HG03025 (cell line): ENCODE measurements around the gene NECAB2.

Experiments
- ATAC-seq: cut with Tn5 transposase; IDR thresholded peaks from one replicate; pipeline ENCODE4 v1.9.1; 2021; ENCODE audit warnings: mild to moderate bottlenecking, moderate library complexity; ENCODE audit not compliant: unreplicated experiment, low FRiP score

NECAB2 gene

DNA sequence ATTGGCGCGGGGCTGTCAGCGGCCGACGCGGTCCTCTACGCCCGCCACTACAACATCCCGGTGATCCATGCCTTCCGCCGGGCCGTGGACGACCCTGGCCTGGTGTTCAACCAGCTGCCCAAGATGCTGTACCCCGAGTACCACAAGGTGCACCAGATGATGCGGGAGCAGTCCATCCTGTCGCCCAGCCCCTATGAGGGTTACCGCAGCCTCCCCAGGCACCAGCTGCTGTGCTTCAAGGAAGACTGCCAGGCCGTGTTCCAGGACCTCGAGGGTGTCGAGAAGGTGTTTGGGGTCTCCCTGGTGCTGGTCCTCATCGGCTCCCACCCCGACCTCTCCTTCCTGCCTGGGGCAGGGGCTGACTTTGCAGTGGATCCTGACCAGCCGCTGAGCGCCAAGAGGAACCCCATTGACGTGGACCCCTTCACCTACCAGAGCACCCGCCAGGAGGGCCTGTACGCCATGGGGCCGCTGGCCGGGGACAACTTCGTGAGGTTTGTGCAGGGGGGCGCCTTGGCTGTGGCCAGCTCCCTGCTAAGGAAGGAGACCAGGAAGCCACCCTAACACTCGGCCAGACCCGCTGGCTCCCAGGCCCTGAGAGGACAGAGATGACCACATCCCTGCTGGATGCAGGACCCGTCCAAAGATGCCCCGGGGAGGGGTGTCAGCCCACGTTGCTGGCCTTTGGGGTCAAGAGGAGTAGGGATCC, 2.4 kb upstream of the NECAB2 start:
- no peak for ATAC-seq

DNA sequence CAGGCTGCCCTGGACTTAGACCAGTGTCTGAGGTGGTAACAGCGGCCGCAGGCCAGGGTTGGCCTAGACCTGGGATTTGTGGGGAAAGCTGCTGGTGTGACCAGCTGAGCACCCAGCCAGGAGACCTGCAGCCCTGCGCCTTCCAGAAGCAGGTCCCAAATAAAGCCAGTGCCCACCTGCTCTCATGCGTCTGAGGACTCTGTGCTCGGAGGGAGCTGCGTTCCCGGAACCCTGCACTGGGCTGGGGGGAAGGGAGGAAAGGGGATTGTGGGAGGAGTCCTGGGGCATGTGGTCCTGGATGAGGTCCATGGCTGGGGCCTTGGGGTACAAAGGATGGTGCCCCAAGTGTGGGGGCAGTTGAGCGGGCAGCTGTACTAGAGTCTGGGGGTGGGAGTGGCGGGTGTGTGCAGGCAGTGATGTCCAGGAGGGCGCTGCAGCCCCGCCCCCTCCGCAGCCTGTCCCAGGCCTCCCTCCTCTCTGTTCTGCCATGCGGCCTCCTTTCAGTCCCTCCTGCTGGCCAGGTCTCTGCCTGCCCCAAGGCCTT, 1.8 kb upstream of the NECAB2 start:
- no peak for ATAC-seq

DNA sequence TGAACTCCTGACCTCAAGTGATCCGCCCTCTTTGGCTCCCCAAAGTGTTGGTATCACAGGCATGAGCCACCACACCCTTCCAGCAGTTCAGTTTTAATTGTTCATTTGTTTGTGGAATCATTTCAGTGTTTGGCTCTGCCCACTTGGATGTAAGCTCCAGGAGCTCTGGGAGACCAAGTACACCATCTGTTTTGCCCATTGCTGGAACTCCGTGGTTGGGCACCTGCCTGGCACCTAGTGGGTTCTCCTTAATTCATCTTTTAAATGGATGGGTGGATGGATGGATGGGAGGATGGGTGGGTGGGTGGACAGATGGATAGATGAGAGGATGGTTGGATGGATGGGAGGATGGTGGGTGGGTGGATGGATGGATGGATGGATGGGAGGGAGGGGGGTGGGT, 953 bp upstream of the NECAB2 start:
- no peak for ATAC-seq

DNA sequence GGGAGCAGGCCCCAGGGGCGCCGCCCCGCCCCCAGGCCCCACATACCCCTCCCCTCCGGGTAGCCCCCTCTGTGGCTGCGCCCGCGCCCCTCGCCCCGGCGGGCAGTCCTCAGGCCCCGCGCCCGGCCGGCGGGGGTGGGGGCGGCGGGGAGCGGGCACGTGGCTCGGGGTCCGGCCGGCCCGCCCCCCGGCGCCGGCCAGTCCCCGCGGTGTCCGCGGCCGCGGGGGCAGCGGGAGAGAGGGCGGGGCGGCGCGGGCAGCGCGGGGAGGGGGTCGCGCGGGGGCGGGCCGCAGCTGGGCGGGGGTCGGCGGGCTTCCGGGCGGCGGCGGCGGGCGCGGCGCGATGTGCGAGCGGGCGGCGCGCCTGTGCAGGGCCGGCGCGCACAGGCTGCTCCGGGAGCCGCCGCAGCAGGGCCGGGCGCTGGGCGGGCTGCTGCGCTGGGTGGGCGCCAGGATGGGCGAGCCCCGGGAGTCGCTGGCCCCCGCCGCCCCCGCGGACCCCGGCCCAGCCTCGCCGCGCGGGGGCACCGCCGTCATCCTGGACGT, 335 bp downstream of the NECAB2 start:
- ATAC-seq = no peak

DNA sequence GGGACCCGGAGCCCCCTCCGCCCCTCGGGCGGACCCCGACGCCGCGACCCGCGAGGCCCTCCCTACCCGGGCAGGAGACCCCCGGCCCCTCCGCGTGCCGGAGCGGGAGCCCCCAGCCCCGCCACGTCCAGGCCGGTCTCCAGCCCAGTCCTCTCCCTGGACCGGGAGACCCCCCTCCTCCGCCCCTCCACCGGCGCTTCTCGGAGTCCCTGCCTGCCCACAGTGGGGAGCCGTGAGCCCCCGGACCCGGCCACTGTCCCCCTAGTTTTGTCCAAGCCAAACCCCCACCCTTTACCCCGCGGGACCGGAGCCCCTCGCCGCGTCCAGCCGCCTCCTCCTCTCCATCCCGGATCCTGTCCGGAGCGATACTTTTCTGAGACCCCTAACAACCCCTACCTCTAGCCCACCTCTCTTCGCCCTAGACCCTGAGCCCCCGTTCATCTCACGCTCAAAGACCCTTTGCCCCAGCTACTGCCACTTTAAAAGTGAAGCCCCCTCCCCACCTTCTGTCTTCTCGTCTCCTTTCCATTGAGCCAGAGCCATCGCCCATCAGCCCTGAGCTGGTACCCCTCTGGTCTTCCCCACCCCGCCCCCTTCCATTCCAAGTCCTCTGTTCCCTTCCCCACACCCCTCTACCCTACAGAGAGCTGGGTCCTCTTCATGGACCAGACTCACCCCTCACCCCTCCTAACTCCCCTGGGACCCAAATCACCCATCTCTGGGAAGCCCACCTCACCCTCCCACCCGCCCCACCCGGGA, 1.0 kb downstream of the NECAB2 start:
- no peak for ATAC-seq

DNA sequence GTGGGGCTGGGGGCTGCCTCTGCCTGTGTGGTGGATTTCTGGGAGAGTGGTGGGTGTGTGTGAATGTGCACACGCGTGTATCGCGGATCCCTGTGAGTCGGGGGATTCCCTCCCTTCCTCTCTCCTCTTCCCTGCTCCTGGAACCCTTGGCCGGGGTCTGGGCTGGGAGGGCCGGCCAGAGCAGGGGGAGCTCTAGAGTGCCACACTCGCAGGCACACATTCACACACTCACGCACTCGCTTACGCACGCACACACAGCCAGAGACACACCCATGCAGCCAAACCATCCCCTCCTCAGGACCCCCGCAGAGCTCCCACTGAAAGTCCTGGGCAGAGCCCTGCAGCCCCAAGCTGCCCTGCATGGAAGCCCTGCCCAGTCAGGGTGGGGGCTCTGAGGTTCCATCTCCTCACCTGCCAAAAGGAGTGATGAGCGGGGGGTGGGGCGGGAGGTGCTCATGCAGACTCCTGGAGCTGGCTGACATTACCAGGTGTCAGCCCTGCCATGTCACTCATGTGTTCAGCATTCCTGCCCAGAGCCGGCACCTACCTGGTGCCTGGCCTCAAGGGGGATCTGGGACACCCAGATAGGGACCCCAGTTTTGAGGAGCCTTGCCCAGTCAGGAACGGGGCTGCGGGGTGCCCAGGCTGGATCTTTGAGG, 1.9 kb downstream of the NECAB2 start:
- ATAC-seq = no peak

DNA sequence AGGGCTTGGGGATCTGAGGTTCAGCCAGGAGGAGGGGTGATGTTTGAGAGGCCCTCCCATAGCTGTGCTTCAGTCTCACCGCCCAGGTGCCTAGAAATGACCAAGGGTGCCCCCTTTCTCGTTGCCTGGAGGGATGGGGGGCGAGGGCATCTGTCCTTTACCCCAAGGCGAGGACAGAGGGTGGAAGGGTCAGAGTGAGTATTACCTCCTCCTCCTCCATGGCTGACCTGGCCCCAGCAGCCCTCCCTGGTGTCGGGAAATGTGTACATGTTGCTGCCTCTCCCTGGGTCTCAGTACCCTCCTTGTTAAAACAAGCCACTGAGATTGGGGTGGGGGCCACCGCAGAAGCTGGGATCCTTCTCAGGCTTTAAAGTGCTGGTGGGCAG, 2.4 kb downstream of the NECAB2 start:
- ATAC-seq = no peak

DNA sequence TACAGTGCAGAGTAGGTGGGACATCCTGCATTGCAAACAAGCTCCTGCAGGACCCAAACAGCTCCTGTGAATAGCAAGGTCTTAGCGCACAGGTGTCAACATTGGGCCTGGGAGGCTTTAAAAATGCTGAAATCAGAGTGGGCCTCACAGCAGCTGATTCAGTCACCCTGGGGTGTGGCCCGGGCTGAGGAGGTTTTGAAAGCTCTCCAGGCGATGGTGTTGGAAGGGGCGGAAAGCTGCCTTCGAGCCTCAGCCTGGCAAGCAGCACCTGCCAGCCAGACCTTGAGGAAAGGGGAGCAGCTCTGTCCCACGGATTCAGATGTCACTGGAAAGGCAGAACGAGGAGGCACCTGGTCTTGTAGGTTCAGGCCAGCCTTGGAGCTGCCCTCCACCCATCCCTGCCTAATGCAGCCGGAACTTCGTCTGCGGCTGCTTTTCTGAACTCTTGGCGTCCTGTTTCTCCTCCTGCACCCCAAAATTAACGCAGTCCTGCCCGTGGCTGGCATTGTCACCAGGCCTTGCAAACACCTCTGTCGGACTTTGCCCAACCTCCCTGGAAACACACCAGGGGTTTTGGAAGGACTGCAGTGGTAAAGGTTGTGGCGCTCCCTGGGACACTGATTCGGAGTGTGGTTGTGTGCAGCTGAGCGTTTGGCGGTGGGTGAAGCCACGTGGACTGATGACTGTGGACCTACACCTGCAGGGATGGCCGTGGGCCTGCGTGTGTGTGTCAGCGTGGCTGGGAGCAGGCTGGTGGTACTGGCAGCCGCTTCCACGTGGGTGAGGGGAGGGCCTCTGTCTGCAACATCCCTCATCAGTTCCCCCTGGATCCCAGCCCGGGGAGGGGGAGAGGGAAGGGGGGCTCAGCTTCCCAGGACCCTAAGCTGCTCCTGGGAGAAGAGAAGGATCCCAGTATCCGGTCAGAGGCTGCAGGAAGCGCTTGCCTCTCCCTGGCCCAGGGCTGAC, 3.4 kb downstream of the NECAB2 start:
- no peak for ATAC-seq

DNA sequence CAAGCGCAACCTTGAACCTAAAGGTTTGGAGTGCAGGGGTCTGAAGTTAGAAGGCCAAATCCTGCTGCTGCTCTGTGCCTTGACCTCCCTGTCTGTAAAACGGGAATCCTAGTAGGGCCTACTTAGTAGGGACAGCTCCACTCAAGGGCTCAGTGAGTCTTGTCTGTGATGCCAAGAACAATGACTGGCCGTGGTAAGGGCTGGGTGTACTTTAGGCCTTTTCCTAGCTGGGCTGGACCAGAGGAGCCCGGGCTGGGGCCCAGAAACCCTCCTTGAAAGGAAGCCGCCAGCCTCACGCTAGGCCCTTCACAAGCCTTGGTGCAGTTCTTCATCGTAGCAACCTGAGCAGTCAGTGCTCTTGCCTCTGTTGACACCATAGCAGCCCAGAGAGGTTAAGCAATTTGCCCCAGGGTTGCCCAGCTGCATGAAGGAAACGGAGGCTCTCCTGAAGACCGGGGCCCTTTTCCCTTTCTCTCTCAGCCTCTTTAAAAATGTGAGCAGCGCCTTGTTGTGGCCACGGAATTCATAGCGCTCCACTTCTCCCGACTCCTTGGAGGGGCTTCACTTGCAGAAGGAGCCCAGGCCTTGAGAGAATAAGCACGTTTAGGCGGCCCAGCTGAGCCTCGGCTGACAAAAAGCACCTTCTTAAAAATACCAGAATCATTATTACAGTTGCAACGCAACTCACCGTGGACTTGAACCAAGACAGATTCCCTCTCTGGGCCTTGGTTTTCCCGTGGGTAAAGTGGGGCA, 4.4 kb downstream of the NECAB2 start:
- no peak for ATAC-seq

DNA sequence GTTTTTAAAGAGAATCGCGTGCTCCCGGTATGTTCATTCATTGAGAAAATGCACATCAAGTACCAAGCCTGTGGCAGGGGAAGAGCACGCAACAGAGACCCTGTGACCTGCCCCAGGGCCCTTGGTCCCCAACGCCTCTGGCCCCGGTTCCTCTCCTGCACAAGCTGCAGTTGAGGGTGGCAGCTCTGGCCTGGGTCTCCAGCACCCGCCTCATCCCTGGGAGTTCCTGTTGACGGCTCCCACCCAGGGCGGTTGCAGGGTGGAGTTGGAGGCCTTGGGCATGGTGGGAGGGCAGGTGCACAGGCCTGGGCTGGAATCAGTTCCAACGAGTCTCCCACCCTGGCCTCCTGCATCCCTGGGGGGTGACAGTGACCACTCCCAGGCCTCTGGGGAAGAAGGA, 5.0 kb downstream of the NECAB2 start:
- no peak for ATAC-seq

DNA sequence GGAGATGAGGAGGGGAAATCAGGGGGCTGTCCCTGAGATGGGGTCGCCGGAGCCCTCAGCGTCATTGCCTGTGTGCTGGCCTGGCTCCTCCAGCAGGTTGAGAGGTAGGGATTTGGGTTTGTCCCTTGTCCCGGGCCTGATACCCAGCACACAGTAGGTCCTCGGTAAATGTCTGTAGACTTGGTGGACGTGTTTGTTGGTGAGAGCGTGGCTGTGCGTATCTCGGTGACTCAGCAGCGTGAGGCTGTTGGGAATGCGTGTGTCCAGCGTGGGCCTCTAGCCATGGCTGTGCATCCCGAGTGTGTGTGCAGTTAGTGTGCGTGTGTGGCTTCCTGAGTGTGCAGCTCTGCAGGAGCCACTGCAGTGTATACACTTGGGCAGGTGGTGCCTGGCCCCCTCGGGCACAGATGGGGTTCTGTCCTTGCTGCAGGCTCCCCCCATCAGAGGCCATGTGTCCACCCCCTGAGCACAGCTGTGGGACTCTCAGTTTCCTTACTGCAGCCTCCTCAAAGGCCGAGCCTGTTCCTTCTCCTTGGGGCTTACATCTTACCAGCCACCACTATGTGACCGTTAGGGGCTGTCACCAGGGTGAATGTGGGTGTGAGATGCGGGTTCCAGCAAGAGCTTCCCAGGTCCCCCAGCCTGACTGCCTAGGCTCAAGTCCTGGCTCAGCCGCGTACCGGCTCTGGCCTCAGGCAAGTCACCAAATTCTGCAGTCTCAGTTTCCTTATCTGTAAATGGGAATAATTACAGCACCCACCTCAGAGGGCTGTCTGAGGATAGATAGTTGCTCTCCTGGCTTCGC, 5.7 kb downstream of the NECAB2 start:
- ATAC-seq = no peak

DNA sequence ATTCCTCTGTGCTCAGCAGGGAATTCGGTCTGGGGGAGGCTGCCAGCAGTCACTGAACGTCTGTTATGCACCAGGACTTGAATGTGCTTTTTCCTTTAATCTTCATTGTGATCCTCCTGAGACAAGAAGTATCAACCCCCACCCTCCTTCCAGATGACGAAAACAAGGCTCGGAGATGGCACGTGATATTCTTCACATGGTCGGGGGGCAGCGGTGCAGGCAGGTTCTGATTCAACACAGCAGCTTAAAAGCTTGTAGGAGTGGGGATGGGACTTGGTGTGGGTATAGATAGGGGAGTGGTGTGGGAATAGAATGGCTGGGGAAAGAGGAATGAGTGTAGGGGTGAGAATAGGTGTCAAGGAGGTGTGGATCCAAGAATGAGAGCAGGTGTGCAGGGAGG, 6.4 kb downstream of the NECAB2 start:
- ATAC-seq = no peak

DNA sequence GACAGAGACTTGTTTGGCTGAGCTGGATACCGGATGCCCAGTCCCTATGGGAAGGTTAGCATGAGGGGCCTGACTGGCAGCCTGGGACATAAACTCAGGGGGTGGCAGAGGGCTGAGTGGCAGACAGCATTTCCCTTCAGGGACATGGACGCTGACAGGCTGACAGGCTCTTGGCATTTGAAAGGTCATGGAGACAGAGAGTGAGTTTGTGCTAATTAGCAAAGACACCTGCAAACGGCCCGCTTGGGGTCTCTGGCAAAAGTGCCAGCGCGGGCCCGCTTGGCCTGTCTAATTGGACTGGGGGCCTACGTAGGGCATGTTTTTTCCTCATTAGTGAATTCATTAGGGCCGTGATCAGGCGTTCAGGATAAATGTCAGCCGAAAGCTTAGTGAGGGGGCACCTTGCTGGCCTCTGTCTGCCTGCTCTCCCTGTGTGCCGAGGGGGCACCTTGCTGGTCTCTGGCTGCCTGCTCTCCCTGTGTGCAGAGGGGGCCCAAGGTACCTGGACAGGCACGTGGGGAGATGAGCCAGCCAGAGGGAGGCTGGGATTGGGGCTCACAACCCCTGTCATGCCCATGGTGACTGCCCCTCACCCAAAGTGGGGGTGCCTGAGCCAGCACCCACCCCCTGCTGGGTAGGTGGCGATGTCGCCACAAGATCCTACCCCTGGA, 7.7 kb downstream of the NECAB2 start:
- no peak for ATAC-seq

DNA sequence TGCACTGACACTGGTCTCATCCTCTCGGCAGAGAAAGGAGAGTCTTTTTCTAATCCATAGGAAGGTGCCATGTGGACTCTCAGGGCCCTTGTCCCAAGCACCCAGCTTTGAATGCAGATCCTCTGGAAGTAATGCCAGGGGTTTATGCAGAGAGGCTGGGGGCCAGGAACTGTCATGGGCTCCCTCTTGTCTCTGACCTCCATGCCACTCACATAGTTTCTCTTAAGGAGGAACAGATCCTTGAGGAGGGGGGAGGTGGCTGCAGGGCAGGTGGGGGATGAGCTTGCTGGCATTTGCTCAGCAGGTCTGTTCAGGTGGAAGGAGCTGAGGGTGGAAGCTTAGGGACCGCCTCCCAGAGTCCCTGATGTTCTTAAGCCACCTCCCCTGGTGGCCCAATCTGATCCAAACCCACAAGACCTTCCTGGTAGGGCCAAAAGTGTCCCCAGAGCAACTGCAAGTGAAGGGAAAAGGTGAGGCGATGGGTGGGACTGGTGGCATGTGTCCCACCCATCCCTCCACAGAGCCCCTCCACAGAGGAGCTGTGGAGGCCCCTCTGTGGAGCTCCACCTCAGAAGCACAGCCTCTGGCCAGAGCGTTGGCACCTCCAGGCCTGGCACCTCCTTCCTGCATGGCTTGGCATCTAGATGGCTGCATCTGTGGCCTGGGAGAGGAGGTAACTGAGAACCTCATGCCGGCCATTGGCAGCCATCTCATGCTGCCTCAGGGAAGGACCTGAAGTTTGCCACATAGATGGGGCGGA, 9.2 kb downstream of the NECAB2 start:
- no peak for ATAC-seq

DNA sequence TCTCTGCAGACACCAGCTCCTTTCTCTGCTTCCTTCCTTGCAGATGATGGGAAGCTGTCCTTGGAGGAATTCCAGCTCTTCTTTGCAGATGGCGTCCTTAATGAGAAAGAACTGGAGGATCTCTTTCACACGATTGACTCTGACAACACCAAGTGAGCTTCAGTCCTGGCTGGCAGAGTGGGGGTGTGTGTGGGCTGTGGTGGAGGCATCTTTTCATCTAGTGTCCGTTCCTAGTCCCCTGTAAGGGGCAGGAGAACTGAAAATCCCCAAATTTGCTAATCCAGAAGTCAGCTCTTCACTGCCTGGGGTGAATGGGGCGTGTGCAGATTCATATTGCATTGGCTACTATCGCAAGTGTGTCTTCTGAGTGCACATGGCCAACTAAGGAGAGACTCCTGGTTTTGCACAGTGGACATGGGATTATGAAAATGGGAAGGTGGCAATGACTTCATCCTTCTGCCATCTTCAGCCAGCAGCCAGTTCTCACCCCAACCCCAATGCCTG, 10.4 kb downstream of the NECAB2 start:
- ATAC-seq = no peak

DNA sequence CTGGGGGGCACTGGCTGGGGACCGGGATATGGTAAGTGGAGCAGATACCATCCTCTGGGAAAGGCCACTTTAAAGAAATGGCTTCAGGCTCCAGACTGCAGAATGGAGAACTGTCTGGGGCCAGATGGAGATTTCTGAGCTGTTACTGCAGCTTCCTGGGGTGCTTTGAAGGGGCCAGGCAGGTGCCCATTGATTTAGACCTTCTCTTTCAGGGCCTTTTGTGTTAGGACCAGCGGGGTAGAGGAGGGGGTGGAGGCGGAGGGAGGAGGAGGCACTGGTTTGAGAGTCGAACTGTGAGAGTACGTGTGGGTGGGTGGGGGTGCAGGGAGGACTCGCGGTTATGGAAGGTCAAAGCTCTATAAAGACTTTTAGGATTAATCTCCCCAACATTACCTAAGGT, 11.4 kb downstream of the NECAB2 start:
- no peak for ATAC-seq

DNA sequence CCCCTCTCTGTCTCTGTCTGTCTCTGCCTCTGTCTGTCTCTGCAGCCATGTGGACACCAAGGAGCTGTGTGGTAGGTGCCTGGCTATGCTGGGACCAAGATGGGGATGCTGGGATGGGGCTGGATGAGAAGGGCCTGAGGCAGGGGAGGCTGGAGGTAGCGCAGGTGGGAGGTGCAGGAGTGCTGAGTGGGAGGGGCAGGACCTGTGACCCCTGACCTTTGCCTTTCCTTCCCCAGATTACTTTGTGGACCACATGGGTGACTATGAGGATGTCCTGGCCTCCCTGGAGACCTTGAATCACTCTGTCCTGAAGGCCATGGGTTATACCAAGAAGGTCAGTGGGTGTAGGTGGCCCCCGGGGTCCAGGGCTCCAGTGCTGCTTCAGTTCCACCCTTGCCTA, 12.8 kb downstream of the NECAB2 start:
- no peak for ATAC-seq
